Neural crest cell (in vitro differentiated cells): ENCODE results near the gene FMN1. TPM values are rescaled to one million over a fixed set of nuclear protein-coding genes. Genes with fewer than 3 reads are reported as not detected.

Experiments
- DNase-seq: peaks from one replicate; pipeline ENCODE4 v3.0.0; 2021; ENCODE audit warnings: low read depth, mixed read lengths, low spot score
- H3K27ac Mint-ChIP-seq: one replicate; pipeline ENCODE4 v1.8.0; 2021; ENCODE audit warnings: mild to moderate bottlenecking, mixed read lengths; ENCODE audit not compliant: unreplicated experiment
- H3K27me3 Mint-ChIP-seq: 2 replicates; pipeline ENCODE4 v1.8.0; 2021; ENCODE audit warnings: low read depth, mild to moderate bottlenecking, mixed read lengths
- H3K36me3 Mint-ChIP-seq: 2 replicates; pipeline ENCODE4 v1.8.0; 2021; ENCODE audit warnings: low read depth, mild to moderate bottlenecking, mixed read lengths
- H3K4me1 Mint-ChIP-seq: 2 replicates; pipeline ENCODE4 v1.8.0; 2021; ENCODE audit warnings: mixed read lengths
- H3K4me3 Mint-ChIP-seq: one replicate; pipeline ENCODE4 v1.8.0; 2021; ENCODE audit warnings: mild to moderate bottlenecking, mixed read lengths
- H3K9me3 Mint-ChIP-seq: 2 replicates; pipeline ENCODE4 v1.8.0; 2021; ENCODE audit warnings: mixed read lengths
- total RNA-seq: library from RNA; stranded (reverse); gene quantifications from 2 replicates; pipeline ENCODE4 v1.2.1, GENCODE V29; 2021
- TF ChIP-seq, protein P1 (sequence below): fragments of 200-600 bp; sonication (generic); conservative IDR thresholded peaks from 2 replicates; pipeline ENCODE4 v1.5.0; 2021; ENCODE audit warnings: antibody characterized with exemption, mild to moderate bottlenecking

Gene FMN1
- total RNA-seq, 1 donor from 2014 or later, result 0.70 TPM

GRCh38 chr15:33055962-33056361, 138.6 kb downstream of the FMN1 start:
- Mint-ChIP-seq H3K27ac (no peak overlapping the region), H3K4me1 (no peaks in the 10 kb centered on the region), H3K36me3 (peaks cover 3% of the 10 kb centered on the region), H3K4me3 (no peak overlapping the region), H3K9me3 (peaks cover 6% of the 10 kb centered on the region), H3K27me3 (no peaks in the 10 kb centered on the region)
- TF ChIP-seq, protein P1, sequence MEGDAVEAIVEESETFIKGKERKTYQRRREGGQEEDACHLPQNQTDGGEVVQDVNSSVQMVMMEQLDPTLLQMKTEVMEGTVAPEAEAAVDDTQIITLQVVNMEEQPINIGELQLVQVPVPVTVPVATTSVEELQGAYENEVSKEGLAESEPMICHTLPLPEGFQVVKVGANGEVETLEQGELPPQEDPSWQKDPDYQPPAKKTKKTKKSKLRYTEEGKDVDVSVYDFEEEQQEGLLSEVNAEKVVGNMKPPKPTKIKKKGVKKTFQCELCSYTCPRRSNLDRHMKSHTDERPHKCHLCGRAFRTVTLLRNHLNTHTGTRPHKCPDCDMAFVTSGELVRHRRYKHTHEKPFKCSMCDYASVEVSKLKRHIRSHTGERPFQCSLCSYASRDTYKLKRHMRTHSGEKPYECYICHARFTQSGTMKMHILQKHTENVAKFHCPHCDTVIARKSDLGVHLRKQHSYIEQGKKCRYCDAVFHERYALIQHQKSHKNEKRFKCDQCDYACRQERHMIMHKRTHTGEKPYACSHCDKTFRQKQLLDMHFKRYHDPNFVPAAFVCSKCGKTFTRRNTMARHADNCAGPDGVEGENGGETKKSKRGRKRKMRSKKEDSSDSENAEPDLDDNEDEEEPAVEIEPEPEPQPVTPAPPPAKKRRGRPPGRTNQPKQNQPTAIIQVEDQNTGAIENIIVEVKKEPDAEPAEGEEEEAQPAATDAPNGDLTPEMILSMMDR, result no peak
- DNase-seq, result no peak

DNA sequence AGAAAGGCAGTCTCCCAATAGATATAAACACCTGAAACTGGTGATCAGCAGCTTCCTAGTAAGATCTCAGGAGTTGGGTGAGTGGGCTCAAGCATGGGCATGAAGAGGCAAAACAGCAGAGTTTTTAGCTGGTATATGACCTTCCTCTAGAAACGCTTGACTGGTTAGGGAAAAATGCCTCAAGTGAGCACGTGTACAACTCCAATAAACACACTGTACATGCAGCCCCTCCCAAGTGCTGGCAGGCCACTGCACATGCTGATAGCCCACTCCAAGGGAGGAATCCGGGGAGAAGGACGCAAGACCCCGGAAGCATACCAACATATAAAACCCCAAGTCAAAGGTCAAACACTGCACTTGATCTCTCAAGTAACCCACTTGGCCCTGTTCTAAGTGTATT, 143.0 kb downstream of the FMN1 start:
- TF ChIP-seq, protein P1, result no peak
- no peak overlapping the region for H3K4me3 Mint-ChIP-seq
- H3K4me1 Mint-ChIP-seq, result no peaks in the 10 kb centered on the region
- no peaks in the 10 kb centered on the region for H3K27me3 Mint-ChIP-seq
- H3K9me3 Mint-ChIP-seq, result peaks cover 12% of the 10 kb centered on the region
- H3K36me3 Mint-ChIP-seq, result peaks cover 14% of the 10 kb centered on the region
- DNase-seq, result no peak
- no peak overlapping the region for H3K27ac Mint-ChIP-seq

- H3K4me1 Mint-ChIP-seq, result no peaks in the 10 kb centered on the region
- no peak overlapping the region for H3K4me3 Mint-ChIP-seq
- no peak overlapping the region for H3K27ac Mint-ChIP-seq
- TF ChIP-seq, protein P1, result no peak
- peaks cover 14% of the 10 kb centered on the region for H3K36me3 Mint-ChIP-seq
- DNase-seq, result no peak
- no peaks in the 10 kb centered on the region for H3K27me3 Mint-ChIP-seq
- H3K9me3 Mint-ChIP-seq, result peaks cover 12% of the 10 kb centered on the region
Observed at GRCh38 chr15:33048255-33048654, 146.3 kb downstream of the FMN1 start.

GRCh38 chr15:33047077-33047476, 147.4 kb downstream of the FMN1 start:
- Mint-ChIP-seq H3K27ac (no peak overlapping the region), H3K9me3 (peaks cover 12% of the 10 kb centered on the region), H3K36me3 (peaks cover 17% of the 10 kb centered on the region), H3K4me3 (no peak overlapping the region), H3K4me1 (no peaks in the 10 kb centered on the region), H3K27me3 (no peaks in the 10 kb centered on the region)
- TF ChIP-seq, protein P1, result no peak
- no peak for DNase-seq

GRCh38 chr15:33046329-33046728, 148.2 kb downstream of the FMN1 start:
- Mint-ChIP-seq H3K4me1 (no peaks in the 10 kb centered on the region), H3K4me3 (no peak overlapping the region), H3K36me3 (peaks cover 14% of the 10 kb centered on the region), H3K9me3 (peaks cover 9% of the 10 kb centered on the region), H3K27ac (no peak overlapping the region), H3K27me3 (no peaks in the 10 kb centered on the region)
- DNase-seq, result no peak
- TF ChIP-seq, protein P1, result no peak
